NB4 (cell line): ENCODE measurements around the gene APH1B.

Experiments used
- CTCF ChIP-seq: IDR thresholded peaks from one replicate; pipeline ENCODE4 v1.5.1; 2012; ENCODE audit warnings: low read depth, low read length
- MAX ChIP-seq: IDR thresholded peaks from 2 replicates; pipeline ENCODE4 v1.6.1; 2011; ENCODE audit warnings: low read depth, low read length
- POLR2A ChIP-seq: IDR thresholded peaks from 2 replicates; pipeline ENCODE4 v1.6.1; 2011; ENCODE audit warnings: mild to moderate bottlenecking; ENCODE audit not compliant: insufficient read length; ENCODE audit errors: extremely low read depth

GRCh38 chr15:63238171-63238570 lies 39.2 kb upstream of the APH1B start:
- no peak for TF ChIP-seq CTCF
- TF ChIP-seq POLR2A, result no peak
- TF ChIP-seq MAX, result no peak
